ENCODE data around the gene RYR1.
"Not testable (repeated sequence)": the region's sequence is repeated elsewhere in the genome, so short reads cannot be mapped to it uniquely, and the experiment has no call there.

The RYR1 gene

DNA sequence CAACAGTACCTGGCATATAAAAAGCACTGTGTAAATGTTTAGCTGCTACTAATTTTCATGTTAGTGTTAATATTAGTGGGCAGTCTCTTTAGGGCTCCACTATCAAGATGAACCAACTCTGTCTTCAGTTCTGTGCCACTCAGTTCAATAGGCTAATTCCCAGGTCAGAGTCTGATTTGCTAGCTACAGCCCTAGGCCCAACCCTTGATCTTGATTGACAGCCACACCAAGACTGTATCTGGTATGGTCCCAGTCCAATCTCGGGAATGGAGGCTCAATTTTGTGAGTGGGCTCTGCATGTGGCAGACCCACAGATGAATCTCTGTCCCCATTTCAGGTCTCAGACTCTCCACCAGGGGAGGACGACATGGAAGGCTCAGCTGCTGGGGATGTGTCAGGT is 138.2 kb downstream of the RYR1 start:
- DNase-seq, result no peak

DNA sequence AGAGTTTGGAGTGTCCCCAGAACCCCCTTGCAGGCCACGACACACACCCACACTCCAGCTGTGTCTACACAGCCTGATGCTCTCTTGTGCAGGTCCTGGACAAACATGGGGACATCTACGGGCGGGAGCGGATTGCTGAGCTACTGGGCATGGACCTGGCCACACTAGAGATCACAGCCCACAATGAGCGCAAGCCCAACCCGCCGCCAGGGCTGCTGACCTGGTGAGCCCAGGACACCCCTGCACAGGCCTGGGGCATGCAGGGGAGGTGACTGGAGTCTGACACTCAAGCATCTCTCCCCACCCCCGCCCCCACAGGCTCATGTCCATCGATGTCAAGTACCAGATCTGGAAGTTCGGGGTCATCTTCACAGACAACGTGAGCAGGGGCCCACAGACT is 144.3 kb downstream of the RYR1 start:
- DNase-seq, result no peak

GRCh38 chr19:38579304-38579703 is 145.8 kb downstream of the RYR1 start:
- peak; percentile 24 for DNase-seq

GRCh38 chr19:38580080-38580479 is 146.6 kb downstream of the RYR1 start:
- DNase-seq, result no peak

- DNase-seq, result no peak
Observed at GRCh38 chr19:38583219-38583984, 149.9 kb downstream of the RYR1 start.

- no peak for DNase-seq
Observed at GRCh38 chr19:38583985-38584305, 150.5 kb downstream of the RYR1 start.

- DNase-seq, result no peak
Observed at GRCh38 chr19:38587562-38587961, 154.1 kb downstream of the RYR1 start.

DNA sequence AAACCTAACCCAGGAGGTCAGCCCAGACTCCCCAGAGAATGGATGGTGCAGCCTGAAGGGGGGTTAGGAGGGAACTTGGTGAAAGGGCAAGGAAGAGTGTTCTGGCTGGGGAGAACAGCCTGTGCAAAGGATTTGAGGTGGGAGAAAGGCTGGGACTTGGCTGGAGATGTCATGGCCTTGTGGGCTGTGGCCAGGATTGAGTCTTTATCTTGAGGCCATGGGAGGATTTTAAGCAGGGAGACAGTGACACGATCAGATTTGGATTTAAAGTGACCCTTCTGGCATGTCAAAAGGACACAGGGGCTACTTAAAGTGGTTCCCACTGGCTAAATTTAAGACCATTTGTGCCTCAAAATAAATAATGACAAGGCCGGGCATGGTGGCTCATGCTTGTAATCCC is 154.6 kb downstream of the RYR1 start:
- no peak for DNase-seq

DNA sequence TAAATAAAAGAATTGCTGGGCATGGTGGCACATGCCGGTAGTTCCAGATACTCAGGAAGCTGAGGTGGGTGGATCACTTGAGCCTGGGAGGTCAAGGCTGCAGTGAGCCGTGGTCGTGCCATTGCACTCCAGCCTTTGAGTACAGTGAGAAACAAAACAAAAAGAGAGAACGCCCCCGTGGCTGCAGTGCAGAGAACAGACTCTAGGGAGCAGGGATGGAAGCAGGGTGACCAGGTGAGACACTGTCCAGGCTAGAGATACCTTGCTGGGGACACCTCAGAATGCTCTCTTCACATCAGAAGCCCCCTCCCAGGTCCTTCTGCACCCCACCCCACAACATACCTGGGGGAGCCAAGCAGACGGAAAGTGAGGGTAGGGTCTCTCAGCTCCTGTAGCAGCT is 159.4 kb downstream of the RYR1 start:
- DNase-seq, result no peak

- peak; percentile 10 for DNase-seq
Observed at GRCh38 chr19:38596057-38596981, 162.8 kb downstream of the RYR1 start.

GRCh38 chr19:38597075-38597474 is 163.6 kb downstream of the RYR1 start:
- no peak for DNase-seq

- DNase-seq, result no peak
Observed at GRCh38 chr19:38599722-38600121, 166.2 kb downstream of the RYR1 start.

GRCh38 chr19:38602856-38603255 is 169.4 kb downstream of the RYR1 start:
- not testable (repeated sequence) for DNase-seq

DNA sequence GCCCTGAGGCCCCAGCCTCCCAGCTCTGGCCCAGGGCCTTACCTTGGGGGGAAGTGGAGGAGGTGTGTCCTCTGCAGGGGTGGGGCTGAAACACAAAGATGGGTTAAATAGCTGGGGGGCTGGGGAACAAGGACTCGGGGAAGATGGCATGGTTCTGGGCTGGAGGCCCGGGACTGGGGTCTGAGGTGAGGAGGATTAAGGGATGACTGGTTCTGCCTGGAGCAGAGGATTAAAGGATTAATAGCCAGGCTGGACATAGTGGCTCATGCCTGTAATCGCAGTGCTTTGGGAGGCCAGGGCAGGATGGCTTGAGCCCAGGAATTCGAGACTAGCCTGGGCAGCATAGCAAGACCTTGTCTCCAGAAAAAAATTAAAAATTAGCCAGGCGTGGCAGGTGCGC is 172.6 kb downstream of the RYR1 start:
- DNase-seq, result no peak

- no peak for DNase-seq
Observed at GRCh38 chr19:38614289-38614688, 180.8 kb downstream of the RYR1 start.

- no peak for DNase-seq
Observed at GRCh38 chr19:38615007-38615581, 181.6 kb downstream of the RYR1 start.

DNA sequence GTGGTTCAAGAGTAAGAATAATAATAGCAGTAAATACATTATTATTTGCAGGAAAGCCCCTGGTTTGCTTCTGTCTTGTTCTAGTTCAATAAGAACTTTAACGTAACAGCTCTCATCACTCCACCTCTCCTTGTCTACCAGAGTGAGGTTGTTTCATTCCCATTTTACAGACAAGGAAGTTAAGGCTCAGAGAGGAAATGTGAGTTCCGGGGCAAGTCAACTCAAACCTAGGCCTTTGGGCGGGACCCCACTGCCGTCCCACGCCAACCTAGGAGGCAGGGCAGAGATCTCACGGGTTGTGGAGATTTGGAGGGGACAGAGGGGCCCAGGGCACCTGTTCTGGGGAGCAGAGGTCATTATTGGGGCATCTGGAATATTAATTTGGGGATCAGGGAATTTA is 182.8 kb downstream of the RYR1 start:
- DNase-seq, result no peak

GRCh38 chr19:38617283-38617763 is 183.8 kb downstream of the RYR1 start:
- DNase-seq, result no peak

GRCh38 chr19:38617764-38618589 is 184.5 kb downstream of the RYR1 start, which contains the start of gene MAP4K1:
Gene MAP4K1, minus strand, starts transcription at chr19:38617953. Its CDS starts 58 bp downstream, at chr19:38617895.
- DNase-seq, result peak; percentile 64

DNA sequence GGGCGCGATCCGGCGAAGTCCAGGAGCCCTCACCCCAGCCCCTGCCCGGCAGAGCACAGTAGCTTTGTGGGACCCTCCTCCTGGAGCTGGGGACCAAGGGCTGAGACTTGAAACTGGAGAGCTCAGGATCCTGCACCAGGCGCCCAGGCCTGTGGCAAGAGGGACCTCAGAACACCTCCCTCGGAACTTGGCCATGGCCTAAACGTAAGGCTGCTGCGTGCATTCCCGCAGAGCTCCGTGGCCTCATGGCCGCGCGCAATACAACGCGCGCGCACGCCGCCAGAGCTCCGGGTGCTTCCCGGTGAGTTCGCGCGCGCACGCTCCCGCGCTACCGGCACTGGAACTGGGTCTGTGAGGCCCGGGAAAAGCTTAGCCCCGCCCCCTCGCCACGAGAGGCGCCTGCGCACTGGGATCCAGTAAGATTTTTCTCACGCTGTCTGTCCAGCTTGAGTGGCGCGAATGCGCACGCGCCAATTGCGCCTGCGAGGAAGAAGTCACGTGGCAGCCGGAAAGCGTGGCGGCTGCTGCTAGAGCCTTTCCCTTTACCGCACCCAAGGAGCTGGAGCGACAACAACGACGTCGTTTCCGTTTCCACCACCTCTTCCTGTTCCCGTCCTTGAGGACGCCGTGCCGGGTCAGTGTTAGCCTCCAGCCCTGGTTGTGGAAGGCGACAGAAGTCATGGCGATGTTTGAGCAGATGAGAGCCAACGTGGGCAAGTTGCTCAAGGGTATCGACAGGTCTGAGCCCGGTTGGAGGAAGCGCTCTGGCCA is 185.3 kb downstream of the RYR1 start, which contains the start of gene EIF3K:
Gene EIF3K, plus strand, starts transcription at position 599 of the 771 bp plus-strand sequence. Its CDS starts 81 bp downstream, at position 680.
- peak; percentile 98 for DNase-seq

DNA sequence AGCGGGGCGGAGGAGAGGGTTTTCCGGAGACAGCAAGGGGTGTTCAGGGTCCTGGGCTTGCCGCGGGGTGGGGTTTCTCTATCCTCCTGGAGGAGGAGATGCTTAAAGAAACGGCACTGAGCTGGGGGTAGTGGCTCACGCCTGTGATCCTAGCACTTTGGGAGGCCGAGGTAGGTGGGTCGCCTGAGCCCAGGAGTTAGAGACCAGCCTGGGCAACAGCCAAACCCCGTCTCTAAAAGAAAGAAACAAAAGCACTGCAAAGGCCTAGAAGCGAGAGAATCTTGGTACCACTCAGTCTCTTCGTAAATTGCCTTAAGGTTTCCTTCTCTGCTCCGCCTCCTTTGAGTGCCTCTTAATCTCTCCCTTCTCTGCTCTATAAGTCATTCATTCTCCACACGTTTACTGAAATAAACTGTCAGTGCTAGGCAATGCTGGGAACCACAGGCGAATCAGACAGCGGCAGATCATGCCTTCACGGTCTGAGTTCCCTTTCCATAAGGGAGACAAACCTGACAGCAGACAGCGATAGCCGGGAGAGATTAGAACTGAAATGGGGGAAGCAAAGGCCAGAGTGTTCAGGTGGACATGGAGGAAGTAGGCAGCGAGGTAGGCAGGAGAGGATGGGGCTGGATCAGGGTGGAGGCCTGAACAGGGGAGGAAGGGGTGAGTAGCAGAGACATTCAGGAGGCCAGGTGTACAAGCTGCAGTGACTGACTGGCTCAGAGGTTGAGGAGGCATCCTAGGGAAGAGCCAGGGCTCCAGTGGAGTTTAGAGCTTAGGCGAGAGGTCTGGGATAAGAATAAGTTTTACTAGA is 186.1 kb downstream of the RYR1 start:
- no peak for DNase-seq
